ENCODE data around the gene GGA2.
"Not testable (repeated sequence)": the region's sequence is repeated elsewhere in the genome, so short reads cannot be mapped to it uniquely, and the experiment has no call there.

GGA2 gene

GRCh38 chr16:23540817-23541178 is 30.5 kb upstream of the GGA2 start:
- H3K4me3 ChIP-seq (ENCODE audit: insufficient read depth in 1 of 2, low read depth in 1 of 2, low read length in 2 of 2); H3K4me1 ChIP-seq (ENCODE audit: control insufficient read depth, insufficient read depth, low read depth, low read length): not testable (repeated sequence)
- WGBS: 98% methylated on average over 2 of the region's 3 CpGs

GRCh38 chr16:23539984-23540816 is 29.9 kb upstream of the GGA2 start:
- WGBS: 87% methylated on average over 9 of the region's 11 CpGs
- H2BK12ac ChIP-seq (ENCODE audit: low read length in 2 of 2): peak overlapping the region in 1 of 2 experiments; percentile 1

More at GRCh38 chr16:23540817-23541178, 30.5 kb upstream of the GGA2 start:
- H3K23ac ChIP-seq (ENCODE audit: low read length in 2 of 2); H3K4me2 ChIP-seq (ENCODE audit: low read length, poor library complexity, severe bottlenecking); H2AFZ ChIP-seq (ENCODE audit: low read depth, low read length); DNase-seq; H4K91ac ChIP-seq (ENCODE audit: low read length); H3K9me3 ChIP-seq (ENCODE audit: control insufficient read depth, low read length); H2BK12ac ChIP-seq (ENCODE audit: low read length in 2 of 2); H3K4ac ChIP-seq (ENCODE audit: low read depth in 1 of 2, low read length in 2 of 2); H2BK15ac ChIP-seq (ENCODE audit: low read depth, poor library complexity, severe bottlenecking); H4K8ac ChIP-seq (ENCODE audit: low read length); H2BK5ac ChIP-seq (ENCODE audit: low read depth, low read length, poor library complexity, severe bottlenecking); H3K27me3 ChIP-seq (ENCODE audit: control insufficient read depth in 1 of 2, insufficient read depth in 1 of 2, low read length in 2 of 2); H3K9ac ChIP-seq (ENCODE audit: low read length); H2AK5ac ChIP-seq (ENCODE audit: low read length, severe bottlenecking); H3K27ac ChIP-seq (ENCODE audit: low read length, poor library complexity, severe bottlenecking); H3K14ac ChIP-seq (ENCODE audit: low read length in 2 of 2); H3K18ac ChIP-seq (ENCODE audit: low read depth in 1 of 2, low read length in 2 of 2); H2BK120ac ChIP-seq (ENCODE audit: low read depth, low read length): not testable (repeated sequence)
- Histone ChIP-seq H3K79me1 (replicated peaks; ENCODE audit: low read length, poor library complexity, severe bottlenecking) (peaks cover 19% of the 10 kb centered on the region), H3K36me3 (ENCODE audit: control insufficient read depth in 1 of 2, insufficient read depth in 2 of 2, low read depth in 1 of 2, low read length in 2 of 2) (peaks cover 44 to 50% of the 10 kb centered on the region in 2 experiments)

GRCh38 chr16:23538919-23539278 is 28.6 kb upstream of the GGA2 start:
- H3K18ac ChIP-seq (ENCODE audit: low read depth in 1 of 2, low read length in 2 of 2): no peak overlapping the region
- peak overlapping the region; percentile 50 for H3K27ac ChIP-seq (ENCODE audit: low read length, poor library complexity, severe bottlenecking)
- H3K36me3 ChIP-seq (ENCODE audit: control insufficient read depth in 1 of 2, insufficient read depth in 2 of 2, low read depth in 1 of 2, low read length in 2 of 2): peaks cover 37 to 50% of the 10 kb centered on the region in 2 experiments
- H3K4me2 ChIP-seq (ENCODE audit: low read length, poor library complexity, severe bottlenecking): no peak overlapping the region
- no peaks in the 10 kb centered on the region for H3K27me3 ChIP-seq (ENCODE audit: control insufficient read depth in 1 of 2, insufficient read depth in 1 of 2, low read length in 2 of 2)
- H2BK12ac ChIP-seq (ENCODE audit: low read length in 2 of 2): no peak overlapping the region
- no peak overlapping the region for H3K4ac ChIP-seq (ENCODE audit: low read depth in 1 of 2, low read length in 2 of 2)
- no peak overlapping the region for H2BK5ac ChIP-seq (ENCODE audit: low read depth, low read length, poor library complexity, severe bottlenecking)
- H3K4me1 ChIP-seq (ENCODE audit: control insufficient read depth, insufficient read depth, low read depth, low read length): peaks cover 13% of the 10 kb centered on the region
- no peaks in the 10 kb centered on the region for H3K9me3 ChIP-seq (ENCODE audit: control insufficient read depth, low read length)
- H3K79me1 ChIP-seq (replicated peaks; ENCODE audit: low read length, poor library complexity, severe bottlenecking): peaks cover 13% of the 10 kb centered on the region
- DNase-seq: no peak
- no peak overlapping the region for H3K23ac ChIP-seq (ENCODE audit: low read length in 2 of 2)
- H2BK120ac ChIP-seq (ENCODE audit: low read depth, low read length): no peak overlapping the region
- no peak overlapping the region for H2AK5ac ChIP-seq (ENCODE audit: low read length, severe bottlenecking)
- WGBS: 80% methylated on average over 1 of the region's 1 CpG
- H4K8ac ChIP-seq (ENCODE audit: low read length): no peak overlapping the region
- H3K14ac ChIP-seq (ENCODE audit: low read length in 2 of 2): no peak overlapping the region
- no peak overlapping the region for H2BK15ac ChIP-seq (ENCODE audit: low read depth, poor library complexity, severe bottlenecking)
- H3K4me3 ChIP-seq (ENCODE audit: insufficient read depth in 1 of 2, low read depth in 1 of 2, low read length in 2 of 2): no peak overlapping the region
- no peak overlapping the region for H4K91ac ChIP-seq (ENCODE audit: low read length)
- H3K9ac ChIP-seq (ENCODE audit: low read length): peak overlapping the region; percentile 43
- H2AFZ ChIP-seq (ENCODE audit: low read depth, low read length): no peak overlapping the region

More at GRCh38 chr16:23539984-23540816, 29.9 kb upstream of the GGA2 start:
- Histone ChIP-seq H3K4me2 (ENCODE audit: low read length, poor library complexity, severe bottlenecking) (no peak overlapping the region), H2BK120ac (ENCODE audit: low read depth, low read length) (no peak overlapping the region), H3K27me3 (ENCODE audit: control insufficient read depth in 1 of 2, insufficient read depth in 1 of 2, low read length in 2 of 2) (no peaks in the 10 kb centered on the region), H3K18ac (ENCODE audit: low read depth in 1 of 2, low read length in 2 of 2) (no peak overlapping the region), H2BK15ac (ENCODE audit: low read depth, poor library complexity, severe bottlenecking) (no peak overlapping the region), H3K9ac (ENCODE audit: low read length) (no peak overlapping the region), H4K8ac (ENCODE audit: low read length) (no peak overlapping the region), H3K4me1 (ENCODE audit: control insufficient read depth, insufficient read depth, low read depth, low read length) (peaks cover 8% of the 10 kb centered on the region), H2AFZ (ENCODE audit: low read depth, low read length) (no peak overlapping the region), H3K36me3 (ENCODE audit: control insufficient read depth in 1 of 2, insufficient read depth in 2 of 2, low read depth in 1 of 2, low read length in 2 of 2) (peaks cover 39 to 47% of the 10 kb centered on the region in 2 experiments), H3K23ac (ENCODE audit: low read length in 2 of 2) (no peak overlapping the region), H3K4me3 (ENCODE audit: insufficient read depth in 1 of 2, low read depth in 1 of 2, low read length in 2 of 2) (no peak overlapping the region), H3K27ac (ENCODE audit: low read length, poor library complexity, severe bottlenecking) (no peak overlapping the region), H2AK5ac (ENCODE audit: low read length, severe bottlenecking) (no peak overlapping the region), H3K9me3 (ENCODE audit: control insufficient read depth, low read length) (no peaks in the 10 kb centered on the region), H3K4ac (ENCODE audit: low read depth in 1 of 2, low read length in 2 of 2) (no peak overlapping the region), H3K14ac (ENCODE audit: low read length in 2 of 2) (no peak overlapping the region), H3K79me1 (replicated peaks; ENCODE audit: low read length, poor library complexity, severe bottlenecking) (peaks cover 16% of the 10 kb centered on the region), H4K91ac (ENCODE audit: low read length) (no peak overlapping the region), H2BK5ac (ENCODE audit: low read depth, low read length, poor library complexity, severe bottlenecking) (no peak overlapping the region)
- no peak for DNase-seq

- Histone ChIP-seq H3K36me3 (ENCODE audit: control insufficient read depth in 1 of 2, insufficient read depth in 2 of 2, low read depth in 1 of 2, low read length in 2 of 2) (peaks cover 40 to 54% of the 10 kb centered on the region in 2 experiments), H2AK5ac (ENCODE audit: low read length, severe bottlenecking) (no peak overlapping the region), H3K14ac (ENCODE audit: low read length in 2 of 2) (no peak overlapping the region), H2BK15ac (ENCODE audit: low read depth, poor library complexity, severe bottlenecking) (no peak overlapping the region), H3K9me3 (ENCODE audit: control insufficient read depth, low read length) (no peaks in the 10 kb centered on the region), H4K8ac (ENCODE audit: low read length) (no peak overlapping the region), H3K18ac (ENCODE audit: low read depth in 1 of 2, low read length in 2 of 2) (no peak overlapping the region), H4K91ac (ENCODE audit: low read length) (no peak overlapping the region), H3K4me1 (ENCODE audit: control insufficient read depth, insufficient read depth, low read depth, low read length) (peaks cover 13% of the 10 kb centered on the region), H2BK5ac (ENCODE audit: low read depth, low read length, poor library complexity, severe bottlenecking) (no peak overlapping the region), H2AFZ (ENCODE audit: low read depth, low read length) (no peak overlapping the region), H3K27ac (ENCODE audit: low read length, poor library complexity, severe bottlenecking) (no peak overlapping the region), H3K4me3 (ENCODE audit: insufficient read depth in 1 of 2, low read depth in 1 of 2, low read length in 2 of 2) (no peak overlapping the region), H2BK120ac (ENCODE audit: low read depth, low read length) (no peak overlapping the region), H3K27me3 (ENCODE audit: control insufficient read depth in 1 of 2, insufficient read depth in 1 of 2, low read length in 2 of 2) (no peaks in the 10 kb centered on the region), H2BK12ac (ENCODE audit: low read length in 2 of 2) (no peak overlapping the region), H3K79me1 (replicated peaks; ENCODE audit: low read length, poor library complexity, severe bottlenecking) (peaks cover 15% of the 10 kb centered on the region), H3K9ac (ENCODE audit: low read length) (no peak overlapping the region), H3K4me2 (ENCODE audit: low read length, poor library complexity, severe bottlenecking) (no peak overlapping the region), H3K4ac (ENCODE audit: low read depth in 1 of 2, low read length in 2 of 2) (no peak overlapping the region), H3K23ac (ENCODE audit: low read length in 2 of 2) (no peak overlapping the region)
- WGBS: 94% methylated on average over 1 of the region's 3 CpGs
- no peak for DNase-seq
These were observed 27.1 kb upstream of the GGA2 start for GRCh38 chr16:23537390-23537789.
